Measurements from ENCODE around the gene RINL. TPM values are rescaled to one million over a fixed set of nuclear protein-coding genes. Genes with fewer than 3 reads are reported as not detected.
A peak's percentile ranks its signal among the peaks of the same experiment; 100 is the strongest.
"Not testable (repeated sequence)": the region's sequence is repeated elsewhere in the genome, so short reads cannot be mapped to it uniquely, and the experiment has no call there.

The RINL gene
- total RNA-seq, 1 donor from 2014 or later = 2.7 TPM

- no peak for TF ChIP-seq CTCF (IDR thresholded peaks at IDR 0.05; ENCODE audit: partially characterized antibody, unreplicated experiment)
- Mint-ChIP-seq H3K4me3 (ENCODE audit: unreplicated experiment) (no peak overlapping the region), H3K27ac (ENCODE audit: unreplicated experiment) (no peak overlapping the region), H3K27me3 (ENCODE audit: unreplicated experiment) (peaks cover 2% of the 10 kb centered on the region), H3K36me3 (ENCODE audit: unreplicated experiment) (no peaks in the 10 kb centered on the region), H3K9me3 (ENCODE audit: unreplicated experiment) (peaks cover 2% of the 10 kb centered on the region), H3K4me1 (ENCODE audit: low read depth, unreplicated experiment) (peaks cover 7% of the 10 kb centered on the region)
- no peak for DNase-seq
These were observed 14.8 kb upstream of the RINL start for GRCh38 chr19:38892841-38893240.

DNA sequence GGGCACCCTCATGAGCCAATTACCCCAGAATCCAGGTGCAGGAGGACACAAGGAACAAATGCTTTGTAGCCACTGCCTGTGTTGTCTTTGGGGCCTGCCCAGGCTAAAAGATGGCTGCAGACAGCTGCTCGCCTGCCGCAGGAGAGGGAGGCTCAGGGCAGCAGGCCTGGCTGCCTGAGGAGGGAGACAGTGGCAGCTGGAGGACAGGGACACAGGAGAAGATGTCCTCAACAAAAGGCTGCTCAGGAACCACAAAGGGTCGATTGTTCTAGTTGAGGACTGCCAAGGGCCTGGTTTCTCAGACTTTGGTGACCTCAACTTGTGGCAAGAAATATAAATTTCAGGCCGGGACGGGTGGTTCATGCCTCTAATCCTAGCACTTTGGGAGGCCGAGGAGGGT, 13.7 kb upstream of the RINL start:
- Mint-ChIP-seq H3K27me3 (ENCODE audit: unreplicated experiment) (no peaks in the 10 kb centered on the region), H3K4me3 (ENCODE audit: unreplicated experiment) (no peak overlapping the region), H3K27ac (ENCODE audit: unreplicated experiment) (peak overlapping the region; percentile 55), H3K9me3 (ENCODE audit: unreplicated experiment) (peaks cover 2% of the 10 kb centered on the region), H3K36me3 (ENCODE audit: unreplicated experiment) (no peaks in the 10 kb centered on the region), H3K4me1 (ENCODE audit: low read depth, unreplicated experiment) (no peaks in the 10 kb centered on the region)
- no peak for TF ChIP-seq CTCF (IDR thresholded peaks at IDR 0.05; ENCODE audit: partially characterized antibody, unreplicated experiment)
- no peak for DNase-seq

GRCh38 chr19:38890686-38891085, 12.6 kb upstream of the RINL start:
- Mint-ChIP-seq H3K4me3 (ENCODE audit: unreplicated experiment) (no peak overlapping the region), H3K27me3 (ENCODE audit: unreplicated experiment) (no peaks in the 10 kb centered on the region), H3K4me1 (ENCODE audit: low read depth, unreplicated experiment) (no peaks in the 10 kb centered on the region), H3K9me3 (ENCODE audit: unreplicated experiment) (no peaks in the 10 kb centered on the region), H3K27ac (ENCODE audit: unreplicated experiment) (no peak overlapping the region), H3K36me3 (ENCODE audit: unreplicated experiment) (no peaks in the 10 kb centered on the region)
- DNase-seq = no peak
- TF ChIP-seq CTCF (IDR thresholded peaks at IDR 0.05; ENCODE audit: partially characterized antibody, unreplicated experiment) = no peak

DNA sequence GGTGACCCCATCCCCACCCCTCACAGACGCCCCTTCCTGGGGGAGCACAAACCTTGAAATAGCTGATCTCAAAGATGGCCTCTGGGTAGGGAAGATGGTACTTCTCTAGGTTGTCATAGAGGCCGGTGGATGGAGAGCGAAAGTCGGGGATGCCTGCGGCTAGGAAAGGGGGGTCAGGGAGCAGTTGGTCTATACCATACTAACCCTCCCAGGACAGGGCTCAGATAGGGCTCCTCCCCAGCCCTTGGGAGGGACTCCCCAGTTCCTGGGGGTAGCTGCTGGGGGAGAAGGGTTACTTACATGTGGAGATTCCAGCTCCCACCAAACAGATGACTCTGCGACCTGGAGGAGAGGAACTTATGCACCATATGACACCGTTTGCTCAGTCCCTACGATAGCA, 11.7 kb upstream of the RINL start:
- H3K9me3 Mint-ChIP-seq (ENCODE audit: unreplicated experiment) = no peaks in the 10 kb centered on the region
- no peaks in the 10 kb centered on the region for H3K36me3 Mint-ChIP-seq (ENCODE audit: unreplicated experiment)
- DNase-seq = no peak
- H3K27ac Mint-ChIP-seq (ENCODE audit: unreplicated experiment) = no peak overlapping the region
- TF ChIP-seq CTCF (IDR thresholded peaks at IDR 0.05; ENCODE audit: partially characterized antibody, unreplicated experiment) = no peak
- H3K27me3 Mint-ChIP-seq (ENCODE audit: unreplicated experiment) = no peaks in the 10 kb centered on the region
- no peak overlapping the region for H3K4me3 Mint-ChIP-seq (ENCODE audit: unreplicated experiment)
- H3K4me1 Mint-ChIP-seq (ENCODE audit: low read depth, unreplicated experiment) = no peaks in the 10 kb centered on the region

DNA sequence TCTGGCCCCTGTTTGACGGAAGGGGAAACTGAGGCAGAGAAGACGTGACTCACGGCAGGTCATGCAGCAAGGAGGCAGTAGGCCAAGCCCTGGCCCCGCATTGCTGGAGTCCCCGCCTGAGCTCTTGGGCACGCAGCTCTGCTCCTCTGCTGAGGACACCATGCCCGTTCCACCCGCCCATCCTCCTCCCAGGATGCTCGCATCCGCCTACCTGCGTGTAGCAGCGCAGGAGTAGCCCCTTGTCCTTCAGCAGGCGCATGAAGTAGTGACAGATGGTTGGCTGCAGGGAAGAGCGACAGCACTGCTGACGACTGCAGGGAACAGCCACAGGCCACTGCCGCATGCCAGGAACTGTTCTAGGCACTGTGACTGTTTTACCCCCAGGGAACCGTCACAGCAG, 10.8 kb upstream of the RINL start:
- Mint-ChIP-seq H3K9me3 (ENCODE audit: unreplicated experiment) (no peaks in the 10 kb centered on the region), H3K4me1 (ENCODE audit: low read depth, unreplicated experiment) (no peaks in the 10 kb centered on the region), H3K27me3 (ENCODE audit: unreplicated experiment) (no peaks in the 10 kb centered on the region), H3K36me3 (ENCODE audit: unreplicated experiment) (no peaks in the 10 kb centered on the region), H3K4me3 (ENCODE audit: unreplicated experiment) (no peak overlapping the region), H3K27ac (ENCODE audit: unreplicated experiment) (peak overlapping the region; percentile 28)
- no peak for TF ChIP-seq CTCF (IDR thresholded peaks at IDR 0.05; ENCODE audit: partially characterized antibody, unreplicated experiment)
- DNase-seq = no peak

GRCh38 chr19:38884691-38885090, 6.6 kb upstream of the RINL start:
- DNase-seq; H3K4me3 Mint-ChIP-seq (ENCODE audit: unreplicated experiment); H3K36me3 Mint-ChIP-seq (ENCODE audit: unreplicated experiment); H3K27me3 Mint-ChIP-seq (ENCODE audit: unreplicated experiment); H3K9me3 Mint-ChIP-seq (ENCODE audit: unreplicated experiment); H3K27ac Mint-ChIP-seq (ENCODE audit: unreplicated experiment); H3K4me1 Mint-ChIP-seq (ENCODE audit: low read depth, unreplicated experiment): not testable (repeated sequence)

Measured in glutamatergic neuron (in vitro differentiated cells).